TTC549 (cell line): Measurements from ENCODE around the gene HMCN2.

Experiments used
- FAIRE-seq: peaks from 2 replicates; lab custom pipeline; 2012; peaks lifted over from hg19 to GRCh38; lab: Jason Lieb, UNC

HMCN2 gene

GRCh38 chr9:130366888-130367550 lies 101.5 kb downstream of the HMCN2 start:
- FAIRE-seq, result no peak

- FAIRE-seq, result no peak
These were observed 103.1 kb downstream of the HMCN2 start for GRCh38 chr9:130368631-130369103.

GRCh38 chr9:130370226-130370625 lies 104.7 kb downstream of the HMCN2 start:
- no peak for FAIRE-seq

GRCh38 chr9:130371196-130371966 lies 105.8 kb downstream of the HMCN2 start:
- no peak for FAIRE-seq

- FAIRE-seq, result no peak
These were observed 106.5 kb downstream of the HMCN2 start for GRCh38 chr9:130372057-130372456.

GRCh38 chr9:130373679-130374325 lies 108.2 kb downstream of the HMCN2 start:
- FAIRE-seq, result no peak

GRCh38 chr9:130377612-130378011 lies 112.1 kb downstream of the HMCN2 start:
- no peak for FAIRE-seq

GRCh38 chr9:130378875-130379648 lies 113.5 kb downstream of the HMCN2 start:
- no peak for FAIRE-seq

- no peak for FAIRE-seq
These were observed 114.0 kb downstream of the HMCN2 start for GRCh38 chr9:130379649-130379970.

- FAIRE-seq, result no peak
These were observed 115.4 kb downstream of the HMCN2 start for GRCh38 chr9:130380920-130381469.

GRCh38 chr9:130381660-130382059 lies 116.1 kb downstream of the HMCN2 start:
- no peak for FAIRE-seq

GRCh38 chr9:130382096-130382495 lies 116.5 kb downstream of the HMCN2 start:
- FAIRE-seq, result no peak

GRCh38 chr9:130382636-130383349 lies 117.2 kb downstream of the HMCN2 start:
- no peak for FAIRE-seq

- no peak for FAIRE-seq
These were observed 117.8 kb downstream of the HMCN2 start for GRCh38 chr9:130383350-130383715.

GRCh38 chr9:130383979-130384676 lies 118.6 kb downstream of the HMCN2 start:
- no peak for FAIRE-seq

- FAIRE-seq, result no peak
These were observed 119.7 kb downstream of the HMCN2 start for GRCh38 chr9:130385257-130385656.

- FAIRE-seq, result no peak
These were observed 121.8 kb downstream of the HMCN2 start for GRCh38 chr9:130387398-130387797.

- FAIRE-seq, result no peak
These were observed 122.3 kb downstream of the HMCN2 start for GRCh38 chr9:130387905-130388304.

GRCh38 chr9:130390390-130390789 lies 124.8 kb downstream of the HMCN2 start:
- no peak for FAIRE-seq

- FAIRE-seq, result no peak
These were observed 125.4 kb downstream of the HMCN2 start for GRCh38 chr9:130390986-130391385.

- no peak for FAIRE-seq
These were observed 126.3 kb downstream of the HMCN2 start for GRCh38 chr9:130391866-130392265.
